ENCODE results near the gene PRDM12. TPM values are rescaled to one million over a fixed set of nuclear protein-coding genes. Genes with fewer than 3 reads are reported as not detected.

PRDM12 gene
- total and polyA plus RNA-seq, 2 of the 8 experiments (the other 6 are each of a cell fraction or from before 2014, with no cell fraction given): 0.14 to 0.22 TPM

GRCh38 chr9:130699047-130699446 is 34.7 kb downstream of the PRDM12 start (continued):
- TF ChIP-seq CHD7 (IDR thresholded peaks at IDR 0.05; ENCODE audit: insufficient replicate concordance, low read length) (no peak), SIN3A (conservative IDR thresholded peaks at IDR 0.05 in 1 of 2, IDR thresholded peaks at IDR 0.05 in 1 of 2; ENCODE audit: low read depth in 1 of 2, low read length in 2 of 2) (no peak), POLR2A (IDR thresholded peaks at IDR 0.05; ENCODE audit: control extremely low read depth in 1 of 2, low read depth in 2 of 2, low read length in 2 of 2) (no peak), E2F6 (IDR thresholded peaks at IDR 0.05) (no peak), SIX5 (IDR thresholded peaks at IDR 0.05; ENCODE audit: low read depth, low read length) (no peak), GABPA (IDR thresholded peaks at IDR 0.05; ENCODE audit: borderline replicate concordance, insufficient read depth, low read length) (no peak), BCL11A (IDR thresholded peaks at IDR 0.05; ENCODE audit: low read depth in 2 of 2, low read length in 2 of 2) (no peak), NRF1 (IDR thresholded peaks at IDR 0.05; ENCODE audit: low read depth, low read length) (no peak), GTF2F1 (IDR thresholded peaks at IDR 0.05; ENCODE audit: borderline replicate concordance, low read depth, low read length) (no peak), BRCA1 (IDR thresholded peaks at IDR 0.05; ENCODE audit: low read depth, low read length) (no peak), CTBP2 (IDR thresholded peaks at IDR 0.05; ENCODE audit: borderline replicate concordance, insufficient read depth, insufficient read length, low read length) (no peak)
